ENCODE results near the gene LRP1B.

DNA sequence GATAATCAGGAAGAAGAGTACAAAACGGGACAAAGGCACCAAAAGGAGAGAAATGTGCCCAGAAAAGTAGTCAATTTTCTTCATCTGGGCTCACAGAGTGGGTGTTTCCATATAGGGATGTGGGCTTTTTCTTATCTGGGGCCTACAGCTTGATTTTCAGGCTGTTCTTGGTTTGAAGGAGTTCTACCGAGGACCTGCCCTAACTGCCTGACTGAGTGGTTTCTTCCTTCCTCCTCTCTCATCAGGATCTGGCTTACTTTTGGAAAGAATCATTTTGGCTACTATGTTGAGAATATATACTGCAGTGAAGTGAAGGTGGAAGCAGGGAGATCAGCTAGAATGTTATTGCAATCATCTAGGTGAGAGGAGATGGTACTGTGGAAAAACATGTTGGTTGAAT lies 316.7 kb downstream of the LRP1B start:
- TF ChIP-seq, protein P1, sequence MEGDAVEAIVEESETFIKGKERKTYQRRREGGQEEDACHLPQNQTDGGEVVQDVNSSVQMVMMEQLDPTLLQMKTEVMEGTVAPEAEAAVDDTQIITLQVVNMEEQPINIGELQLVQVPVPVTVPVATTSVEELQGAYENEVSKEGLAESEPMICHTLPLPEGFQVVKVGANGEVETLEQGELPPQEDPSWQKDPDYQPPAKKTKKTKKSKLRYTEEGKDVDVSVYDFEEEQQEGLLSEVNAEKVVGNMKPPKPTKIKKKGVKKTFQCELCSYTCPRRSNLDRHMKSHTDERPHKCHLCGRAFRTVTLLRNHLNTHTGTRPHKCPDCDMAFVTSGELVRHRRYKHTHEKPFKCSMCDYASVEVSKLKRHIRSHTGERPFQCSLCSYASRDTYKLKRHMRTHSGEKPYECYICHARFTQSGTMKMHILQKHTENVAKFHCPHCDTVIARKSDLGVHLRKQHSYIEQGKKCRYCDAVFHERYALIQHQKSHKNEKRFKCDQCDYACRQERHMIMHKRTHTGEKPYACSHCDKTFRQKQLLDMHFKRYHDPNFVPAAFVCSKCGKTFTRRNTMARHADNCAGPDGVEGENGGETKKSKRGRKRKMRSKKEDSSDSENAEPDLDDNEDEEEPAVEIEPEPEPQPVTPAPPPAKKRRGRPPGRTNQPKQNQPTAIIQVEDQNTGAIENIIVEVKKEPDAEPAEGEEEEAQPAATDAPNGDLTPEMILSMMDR (IDR thresholded peaks at IDR 0.05), result no peak
- TF ChIP-seq POLR2A (IDR thresholded peaks at IDR 0.05), result no peak

Data from breast epithelium (tissue), 3 donors.